T-cell (primary cell): ENCODE data around the gene PUS3. TPM values are rescaled to one million over a fixed set of nuclear protein-coding genes. Genes with fewer than 3 reads are reported as not detected.

Source experiments
- ATAC-seq, 4 experiments: fragments of 200-7000 bp in 3 of 4; fragments of 150-1000 bp in 1 of 4; cut with Tn5 transposase; replicated peaks in 1 of 4; 1 replicate in 3 of 4; 2 replicates in 1 of 4; pipeline ENCODE4 v1.10.0; 2021; ENCODE audit warnings: moderate library complexity in 3 of 4, mild to moderate bottlenecking in 2 of 4, moderate number of reproducible peaks in 1 of 4
- CTCF ChIA-PET, 2 donors: fragments of 300-600 bp; sonication (Branson Sonifier 250); formaldehyde crosslinking; loops; one replicate each; lab custom pipeline; 2022; ENCODE audit warnings: antibody characterized with exemption in 2 of 2; lab: Charles Lee
- POLR2A ChIA-PET, 2 donors: fragments of 300-600 bp; sonication (Branson Sonifier 250); formaldehyde crosslinking; loops; one replicate each; lab custom pipeline; 2022; ENCODE audit warnings: antibody characterized with exemption in 2 of 2; lab: Charles Lee
- DNase-seq, 35 experiments: peaks; one replicate each; pipeline versions ENCODE4 v3.0.0 to v3.0.0-alpha.2; 2013 to 2023
- H3K27ac ChIP-seq: one replicate; pipeline ENCODE4 v1.5.1; 2013; ENCODE audit warnings: low read length
- H3K27me3 ChIP-seq, 2 experiments: replicated peaks in 1 of 2; 1 replicate in 1 of 2; 2 replicates in 1 of 2; pipeline versions ENCODE4 v1.6.1 to v1.7.0; 2013; ENCODE audit warnings: low read length in 1 of 2, mixed read lengths in 1 of 2; ENCODE audit not compliant: control insufficient read depth in 2 of 2, insufficient read depth in 2 of 2; ENCODE audit errors: extremely low read depth in 1 of 2
- H3K36me3 ChIP-seq, 2 donors: 1 replicate in 1 of 2; 2 replicates in 1 of 2; pipeline versions ENCODE4 v1.6.1 to v1.7.0; 2013; ENCODE audit warnings: low read length in 1 of 2; ENCODE audit not compliant: control insufficient read depth in 2 of 2, insufficient read depth in 1 of 2; ENCODE audit errors: extremely low read depth in 1 of 2
- H3K4me1 ChIP-seq, 2 experiments: 1 replicate in 1 of 2; 2 replicates in 1 of 2; pipeline versions ENCODE4 v1.6.1 to v1.7.0; 2013; ENCODE audit warnings: low read length in 2 of 2, mixed read lengths in 1 of 2; ENCODE audit not compliant: insufficient read depth in 2 of 2, control insufficient read depth in 1 of 2; ENCODE audit errors: extremely low read depth in 1 of 2
- H3K4me3 ChIP-seq, 2 donors: 1 replicate in 1 of 2; 2 replicates in 1 of 2; pipeline versions ENCODE4 v1.5.1 to v1.7.0; 2013; ENCODE audit warnings: mild to moderate bottlenecking in 2 of 2, low read length in 1 of 2, moderate library complexity in 1 of 2; ENCODE audit not compliant: control insufficient read depth in 1 of 2; ENCODE audit errors: extremely low read depth in 1 of 2
- H3K9me3 ChIP-seq: 2 replicates; pipeline ENCODE4 v1.7.0; 2013
- H3K27ac Mint-ChIP-seq, 2 donors: one replicate each; pipeline ENCODE4 v1.8.0; 2020 to 2021; ENCODE audit warnings: mild to moderate bottlenecking in 2 of 2, mixed read lengths in 2 of 2
- H3K27me3 Mint-ChIP-seq, 2 donors: one replicate each; pipeline ENCODE4 v1.8.0; 2021 to 2022; ENCODE audit warnings: mixed read lengths in 2 of 2
- H3K36me3 Mint-ChIP-seq: one replicate; pipeline ENCODE4 v1.8.0; 2021; ENCODE audit warnings: mixed read lengths
- H3K4me1 Mint-ChIP-seq, 3 donors: one replicate each; pipeline ENCODE4 v1.8.0; 2020 to 2022; ENCODE audit warnings: mixed read lengths in 3 of 3, mild to moderate bottlenecking in 1 of 3
- H3K4me3 Mint-ChIP-seq, 3 donors: one replicate each; pipeline ENCODE4 v1.8.0; 2020 to 2022; ENCODE audit warnings: mild to moderate bottlenecking in 3 of 3, mixed read lengths in 3 of 3, moderate library complexity in 3 of 3
- H3K9me3 Mint-ChIP-seq, 3 donors: one replicate each; pipeline ENCODE4 v1.8.0; 2020 to 2022; ENCODE audit warnings: mixed read lengths in 3 of 3
- WGBS: methylation state at CpG from one replicate; pipeline ENCODE4 v1.1.5; 2013; ENCODE audit warnings: missing lambda C conversion rate; ENCODE audit not compliant: insufficient coverage; 5-methylcytosine and 5-hydroxymethylcytosine counted together
- total RNA-seq, 35 experiments: library from RNA in 6 of 35; stranded (reverse) in 6 of 35; fragments of 120-200 nt in 1 of 35; gene quantifications; one replicate each; pipeline versions ENCODE4 v1.2.1 to v1.2.4 and lab custom pipeline; 2013 to 2026

PUS3 gene
- total RNA-seq, 5 donors from 2014 or later (not counting 1 experiment from before 2014, with no cell fraction given) = 5.2 to 14.6 (median 11.5) TPM

DNA sequence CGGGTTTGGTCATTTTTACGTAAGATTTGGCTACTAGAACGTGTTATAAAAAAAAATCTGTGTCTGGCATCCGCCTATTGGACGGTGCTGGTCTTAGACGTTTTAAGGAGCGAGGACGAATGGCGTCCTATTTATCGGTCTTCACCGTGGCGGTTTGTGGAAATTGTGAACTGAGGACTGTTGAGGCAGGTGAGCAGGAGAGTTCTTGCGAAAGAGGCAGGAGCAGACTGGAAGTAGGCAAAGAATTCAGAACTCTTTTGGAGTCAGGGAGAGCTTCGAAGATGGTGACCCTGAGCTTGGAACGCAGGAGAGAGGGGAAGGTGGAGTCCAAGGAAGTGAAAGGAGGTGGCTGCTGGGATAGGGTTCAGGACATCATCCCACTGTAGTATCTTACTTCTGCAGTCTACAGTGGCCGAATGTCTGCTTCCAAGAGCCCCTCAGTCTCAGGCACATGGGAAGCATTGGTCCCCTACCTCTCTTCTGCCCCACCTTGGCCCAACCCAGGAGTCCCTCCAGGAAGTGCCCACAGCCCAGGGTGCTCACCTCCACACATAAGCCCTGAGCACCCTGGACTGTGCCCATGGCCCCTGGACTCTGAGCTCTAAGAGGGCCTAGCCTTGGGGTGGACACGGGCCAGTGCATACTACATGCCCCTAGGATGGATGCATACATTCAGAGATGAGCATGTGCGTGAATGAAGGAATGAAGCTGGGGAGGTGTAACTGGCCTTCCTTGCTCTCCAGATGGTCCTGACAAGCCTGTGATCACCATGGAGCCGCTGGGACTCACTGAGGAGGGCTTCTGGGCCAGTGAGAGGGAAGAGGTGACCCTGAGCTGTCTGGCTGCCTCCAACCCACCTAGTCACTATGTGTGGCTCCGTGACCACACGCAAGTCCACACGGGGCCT lies 46.5 kb upstream of the PUS3 start:
- Histone ChIP-seq H3K9me3 (no peaks in the 10 kb centered on the region), H3K27ac (no peak overlapping the region), H3K4me3 (no peak overlapping the region), H3K27me3 (peaks cover 0 to 42% of the 10 kb centered on the region in 2 experiments), H3K36me3 (no peaks in the 10 kb centered on the region), H3K4me1 (no peaks in the 10 kb centered on the region)
- CTCF ChIA-PET = no interaction called here
- POLR2A ChIA-PET = interaction anchor here in 1 of 2 donors (0.5 kb wide), 2 partner anchors 10 to 36 kb away, joined by 3 to 4 read pairs; no protein-coding TSS in a partner anchor
- DNase-seq (no peak), ATAC-seq (no peak)
- Mint-ChIP-seq H3K27ac (no peak overlapping the region), H3K36me3 (no peaks in the 10 kb centered on the region), H3K9me3 (no peaks in the 10 kb centered on the region), H3K27me3 (peaks cover 0 to 7% of the 10 kb centered on the region in 2 donors), H3K4me1 (no peaks in the 10 kb centered on the region), H3K4me3 (no peak overlapping the region)
- WGBS = 88% methylated on average over 16 of the region's 22 CpGs

GRCh38 chr11:125948278-125949051 lies 45.5 kb upstream of the PUS3 start:
- Mint-ChIP-seq H3K9me3 (no peaks in the 10 kb centered on the region), H3K27me3 (peaks cover 0 to 9% of the 10 kb centered on the region in 2 donors), H3K27ac (no peak overlapping the region), H3K4me1 (no peaks in the 10 kb centered on the region), H3K36me3 (no peaks in the 10 kb centered on the region), H3K4me3 (no peak overlapping the region)
- ChIA-PET CTCF (no interaction called here), POLR2A (no interaction called here)
- no peaks in the 10 kb centered on the region for H3K4me1 ChIP-seq
- H3K36me3 ChIP-seq = no peaks in the 10 kb centered on the region
- H3K27ac ChIP-seq = no peak overlapping the region
- no peaks in the 10 kb centered on the region for H3K9me3 ChIP-seq
- DNase-seq (no peak), ATAC-seq (no peak)
- WGBS = 71% methylated on average over 19 of the region's 23 CpGs
- H3K27me3 ChIP-seq = peaks cover 0 to 38% of the 10 kb centered on the region in 2 experiments
- no peak overlapping the region for H3K4me3 ChIP-seq

GRCh38 chr11:125947419-125948277 lies 44.6 kb upstream of the PUS3 start:
- Histone ChIP-seq H3K27ac (no peak overlapping the region), H3K4me1 (no peaks in the 10 kb centered on the region), H3K36me3 (no peaks in the 10 kb centered on the region), H3K4me3 (no peak overlapping the region), H3K27me3 (peaks cover 0 to 32% of the 10 kb centered on the region in 2 experiments), H3K9me3 (no peaks in the 10 kb centered on the region)
- Mint-ChIP-seq H3K4me1 (no peaks in the 10 kb centered on the region), H3K27me3 (peaks cover 0 to 9% of the 10 kb centered on the region in 2 donors), H3K9me3 (no peaks in the 10 kb centered on the region), H3K27ac (no peak overlapping the region), H3K36me3 (no peaks in the 10 kb centered on the region), H3K4me3 (no peak overlapping the region)
- ChIA-PET POLR2A (no interaction called here), CTCF (interaction anchor here in 1 of 2 donors (0.5 kb wide), 1 partner anchor 236 kb away, joined by 4 read pairs; no protein-coding TSS in a partner anchor)
- 68% methylated on average over 17 of the region's 24 CpGs for WGBS
- ATAC-seq = no peak
- DNase-seq = no peak

- Histone ChIP-seq H3K27me3 (peaks cover 0 to 34% of the 10 kb centered on the region in 2 experiments), H3K4me1 (peaks cover 0 to 4% of the 10 kb centered on the region in 2 experiments), H3K4me3 (no peak overlapping the region), H3K36me3 (no peaks in the 10 kb centered on the region), H3K27ac (no peak overlapping the region), H3K9me3 (no peaks in the 10 kb centered on the region)
- ChIA-PET CTCF (no interaction called here), POLR2A (no interaction called here)
- WGBS = 51% methylated on average over 2 of the region's 14 CpGs
- no peak overlapping the region for H3K27ac Mint-ChIP-seq
- ATAC-seq (no peak), DNase-seq (no peak)
- H3K4me3 Mint-ChIP-seq = no peak overlapping the region
- no peaks in the 10 kb centered on the region for H3K9me3 Mint-ChIP-seq
- H3K4me1 Mint-ChIP-seq = peaks cover 3 to 7% (median 5%) of the 10 kb centered on the region in 3 donors
- peaks cover 0 to 9% of the 10 kb centered on the region in 2 donors for H3K27me3 Mint-ChIP-seq
- no peaks in the 10 kb centered on the region for H3K36me3 Mint-ChIP-seq
Measured at GRCh38 chr11:125946712-125947418, 43.9 kb upstream of the PUS3 start.

- Mint-ChIP-seq H3K27me3 (peaks cover 0 to 8% of the 10 kb centered on the region in 2 donors), H3K27ac (no peak within 1 kb of the TSS), H3K36me3 (no peaks in the 10 kb centered on the region), H3K9me3 (no peaks in the 10 kb centered on the region), H3K4me1 (peaks cover 3 to 7% (median 6%) of the 10 kb centered on the region in 3 donors), H3K4me3 (no peak within 1 kb of the TSS)
- no peaks in the 10 kb centered on the region for H3K36me3 ChIP-seq
- CTCF ChIA-PET = interaction anchor here in 1 of 2 donors (0.6 kb wide), 1 partner anchor 16 kb away, joined by 5 read pairs; no protein-coding TSS in a partner anchor
- no peaks in the 10 kb centered on the region for H3K9me3 ChIP-seq
- no peak within 1 kb of the TSS for H3K4me3 ChIP-seq
- peaks cover 0 to 37% of the 10 kb centered on the region in 2 experiments for H3K27me3 ChIP-seq
- no peak within 1 kb of the TSS for H3K27ac ChIP-seq
- no peak for DNase-seq
- POLR2A ChIA-PET = no interaction called here
- peaks cover 0 to 4% of the 10 kb centered on the region in 2 experiments for H3K4me1 ChIP-seq
- 100% methylated on average over 3 of the region's 8 CpGs for WGBS
- no peak for ATAC-seq
Measured at GRCh38 chr11:125945797-125946520, 43.0 kb upstream of the PUS3 start, which contains the start of gene VSIG10L2. VSIG10L2 (plus strand) TSS chr11:125946044; CDS start chr11:125946056, 12 bp downstream.
